Peyer's patch (tissue), 4 donors: ENCODE measurements around the gene LTO1. TPM values are rescaled to one million over a fixed set of nuclear protein-coding genes. Genes with fewer than 3 reads are reported as not detected.
A peak's percentile ranks its signal among the peaks of the same experiment; 100 is the strongest.

Source experiments
- DNase-seq, 3 donors: peaks; one replicate each; pipeline ENCODE4 v3.0.0-alpha.2; 2017 to 2019
- H3K27ac ChIP-seq, 4 donors: fragments of 200-600 bp; sonication (generic); one replicate each; pipeline ENCODE4 v1.5.1; 2016 to 2019
- H3K27me3 ChIP-seq, 2 donors: fragments of 200-600 bp; sonication (generic); one replicate each; pipeline ENCODE4 v1.5.1; 2019
- H3K36me3 ChIP-seq, 3 donors: fragments of 200-600 bp; sonication (generic); one replicate each; pipeline ENCODE4 v1.5.1; 2016 to 2019
- H3K4me1 ChIP-seq, 4 donors: fragments of 200-600 bp; sonication (generic); one replicate each; pipeline ENCODE4 v1.5.1; 2016 to 2019
- H3K4me3 ChIP-seq, 4 donors: fragments of 200-600 bp; sonication (generic); 1 replicate in 3 of 4; 2 replicates in 1 of 4; pipeline ENCODE4 v1.5.1; 2016 to 2019; ENCODE audit warnings: mild to moderate bottlenecking in 1 of 4
- H3K9me3 ChIP-seq, 4 donors: fragments of 200-600 bp; sonication (generic); one replicate each; pipeline ENCODE4 v1.5.1; 2016 to 2019; ENCODE audit warnings: mild to moderate bottlenecking in 1 of 4
- CTCF ChIP-seq, 6 experiments: fragments of 450-650 bp in 4 of 6; fragments of 200-600 bp in 2 of 6; sonication (generic) in 1 of 6; IDR thresholded peaks; one replicate each; pipeline ENCODE4 v1.5.1; 2017 to 2019; ENCODE audit warnings: antibody characterized with exemption in 6 of 6, mild to moderate bottlenecking in 3 of 6, moderate library complexity in 1 of 6
- POLR2A ChIP-seq, 2 donors: fragments of 450-650 bp; IDR thresholded peaks; one replicate each; pipeline ENCODE4 v1.5.1; 2017; ENCODE audit warnings: antibody characterized with exemption in 2 of 2, mild to moderate bottlenecking in 2 of 2, moderate library complexity in 2 of 2
- total RNA-seq, 4 donors: library from RNA; depleted of rRNA; stranded (reverse); fragments of >200 nt; gene quantifications; one replicate each; pipeline ENCODE4 v1.1.0, GENCODE V29; 2016

LTO1 gene
- total RNA-seq, 4 donors from 2014 or later, result 22.1 to 50.3 (median 36.6) TPM

- no peak overlapping the region for H3K4me3 ChIP-seq
- TF ChIP-seq CTCF (IDR thresholded peaks at IDR 0.05) (no peak), POLR2A (IDR thresholded peaks at IDR 0.05) (no peak)
- peaks cover 0 to 7% of the 10 kb centered on the region in 2 donors for H3K27me3 ChIP-seq
- no peak for DNase-seq
- H3K27ac ChIP-seq, result no peak overlapping the region
- no peaks in the 10 kb centered on the region for H3K9me3 ChIP-seq
- H3K36me3 ChIP-seq, result no peaks in the 10 kb centered on the region
- no peaks in the 10 kb centered on the region for H3K4me1 ChIP-seq
These were observed 42.0 kb upstream of the LTO1 start for GRCh38 chr11:69716891-69717747.

- Histone ChIP-seq H3K36me3 (no peaks in the 10 kb centered on the region), H3K27me3 (peaks cover 0 to 7% of the 10 kb centered on the region in 2 donors), H3K4me1 (no peaks in the 10 kb centered on the region), H3K9me3 (no peaks in the 10 kb centered on the region), H3K4me3 (no peak overlapping the region), H3K27ac (no peak overlapping the region)
- no peak for DNase-seq
- TF ChIP-seq CTCF (IDR thresholded peaks at IDR 0.05) (no peak), POLR2A (IDR thresholded peaks at IDR 0.05) (no peak)
These were observed 40.9 kb upstream of the LTO1 start for GRCh38 chr11:69716099-69716498.

GRCh38 chr11:69715446-69715845 is 40.3 kb upstream of the LTO1 start:
- H3K9me3 ChIP-seq, result no peaks in the 10 kb centered on the region
- no peak for DNase-seq
- no peak overlapping the region for H3K27ac ChIP-seq
- H3K36me3 ChIP-seq, result no peaks in the 10 kb centered on the region
- no peaks in the 10 kb centered on the region for H3K4me1 ChIP-seq
- peaks cover 0 to 7% of the 10 kb centered on the region in 2 donors for H3K27me3 ChIP-seq
- TF ChIP-seq CTCF (IDR thresholded peaks at IDR 0.05) (no peak), POLR2A (IDR thresholded peaks at IDR 0.05) (no peak)
- no peak overlapping the region for H3K4me3 ChIP-seq

- Histone ChIP-seq H3K36me3 (no peaks in the 10 kb centered on the region), H3K4me3 (no peak overlapping the region), H3K4me1 (peaks cover 0 to 3% (median 0%) of the 10 kb centered on the region in 4 donors), H3K27ac (no peak overlapping the region), H3K9me3 (no peaks in the 10 kb centered on the region), H3K27me3 (no peaks in the 10 kb centered on the region)
- no peak for DNase-seq
- no peak for TF ChIP-seq CTCF (IDR thresholded peaks at IDR 0.05)
These were observed 37.0 kb upstream of the LTO1 start for GRCh38 chr11:69711822-69712801.

- H3K27ac ChIP-seq, result no peak overlapping the region
These were observed 33.7 kb upstream of the LTO1 start for GRCh38 chr11:69708736-69709401.

More at GRCh38 chr11:69708736-69709401, 33.7 kb upstream of the LTO1 start:
- TF ChIP-seq CTCF (IDR thresholded peaks at IDR 0.05), result peak in 1 of 6 experiments; percentile 14
- TF ChIP-seq POLR2A (IDR thresholded peaks at IDR 0.05), result no peak
- Histone ChIP-seq H3K9me3 (no peaks in the 10 kb centered on the region), H3K27me3 (peaks cover 0 to 10% of the 10 kb centered on the region in 2 donors), H3K36me3 (no peaks in the 10 kb centered on the region), H3K4me1 (peaks cover 0 to 36% (median 5%) of the 10 kb centered on the region in 4 donors), H3K4me3 (no peak overlapping the region)
- DNase-seq, result no peak
